Measurements from ENCODE around the gene CAMTA2. TPM values are rescaled to one million over a fixed set of nuclear protein-coding genes. Genes with fewer than 3 reads are reported as not detected.

CAMTA2 gene
- total RNA-seq, 1 donor: 19.2 TPM

DNA sequence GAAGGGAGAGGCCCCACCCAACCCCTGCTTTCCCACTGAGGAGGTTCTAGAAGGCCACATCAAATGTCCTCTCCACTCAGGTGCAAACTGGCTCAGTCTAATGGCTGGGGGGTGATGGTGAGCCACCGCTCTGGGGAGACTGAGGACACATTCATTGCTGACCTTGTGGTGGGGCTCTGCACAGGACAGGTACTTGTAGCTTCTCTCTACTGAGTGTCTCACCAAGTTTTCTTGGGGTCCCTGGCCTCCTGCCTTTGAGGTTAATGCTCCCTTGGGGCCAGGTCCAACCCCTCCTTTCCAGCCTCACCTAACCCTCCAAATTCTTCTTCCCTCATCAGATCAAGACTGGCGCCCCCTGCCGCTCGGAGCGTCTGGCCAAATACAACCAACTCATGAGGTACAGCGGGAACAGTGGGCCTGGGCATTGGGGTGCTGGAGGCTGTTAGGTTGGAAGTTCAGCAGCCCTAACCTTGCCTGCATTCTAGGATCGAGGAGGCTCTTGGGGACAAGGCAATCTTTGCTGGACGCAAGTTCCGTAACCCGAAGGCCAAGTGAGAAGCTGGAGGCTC, 30.9 kb downstream of the CAMTA2 start:
- no peak overlapping the region for H3K4me3 ChIP-seq (ENCODE audit: insufficient read depth, low read length)
- DNase-seq (ENCODE audit: insufficient read length, low spot score, missing footprints): peak; percentile 32
- peaks cover 20% of the 10 kb centered on the region for H3K4me1 ChIP-seq (ENCODE audit: insufficient read depth, low read length)
- no peak overlapping the region for H3K27ac ChIP-seq (ENCODE audit: low read depth, low read length)
- no peaks in the 10 kb centered on the region for H3K9me3 ChIP-seq (ENCODE audit: low read depth, low read length)
- TF ChIP-seq, protein P1, sequence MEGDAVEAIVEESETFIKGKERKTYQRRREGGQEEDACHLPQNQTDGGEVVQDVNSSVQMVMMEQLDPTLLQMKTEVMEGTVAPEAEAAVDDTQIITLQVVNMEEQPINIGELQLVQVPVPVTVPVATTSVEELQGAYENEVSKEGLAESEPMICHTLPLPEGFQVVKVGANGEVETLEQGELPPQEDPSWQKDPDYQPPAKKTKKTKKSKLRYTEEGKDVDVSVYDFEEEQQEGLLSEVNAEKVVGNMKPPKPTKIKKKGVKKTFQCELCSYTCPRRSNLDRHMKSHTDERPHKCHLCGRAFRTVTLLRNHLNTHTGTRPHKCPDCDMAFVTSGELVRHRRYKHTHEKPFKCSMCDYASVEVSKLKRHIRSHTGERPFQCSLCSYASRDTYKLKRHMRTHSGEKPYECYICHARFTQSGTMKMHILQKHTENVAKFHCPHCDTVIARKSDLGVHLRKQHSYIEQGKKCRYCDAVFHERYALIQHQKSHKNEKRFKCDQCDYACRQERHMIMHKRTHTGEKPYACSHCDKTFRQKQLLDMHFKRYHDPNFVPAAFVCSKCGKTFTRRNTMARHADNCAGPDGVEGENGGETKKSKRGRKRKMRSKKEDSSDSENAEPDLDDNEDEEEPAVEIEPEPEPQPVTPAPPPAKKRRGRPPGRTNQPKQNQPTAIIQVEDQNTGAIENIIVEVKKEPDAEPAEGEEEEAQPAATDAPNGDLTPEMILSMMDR (IDR thresholded peaks at IDR 0.05; ENCODE audit: extremely low read depth, low read depth, low read length): peak; percentile 33
- no peak overlapping the region for H2AFZ ChIP-seq (ENCODE audit: low read length)
- H3K27me3 ChIP-seq (ENCODE audit: insufficient read depth, low read length): no peaks in the 10 kb centered on the region
- no peaks in the 10 kb centered on the region for H3K79me2 ChIP-seq (ENCODE audit: insufficient read depth, low read length)
- H3K4me2 ChIP-seq (ENCODE audit: insufficient read depth, low read length): no peak overlapping the region
- H4K20me1 ChIP-seq (ENCODE audit: insufficient read depth, low read length): no peaks in the 10 kb centered on the region
- peaks cover 20% of the 10 kb centered on the region for H3K36me3 ChIP-seq (ENCODE audit: insufficient read depth, low read length)

DNA sequence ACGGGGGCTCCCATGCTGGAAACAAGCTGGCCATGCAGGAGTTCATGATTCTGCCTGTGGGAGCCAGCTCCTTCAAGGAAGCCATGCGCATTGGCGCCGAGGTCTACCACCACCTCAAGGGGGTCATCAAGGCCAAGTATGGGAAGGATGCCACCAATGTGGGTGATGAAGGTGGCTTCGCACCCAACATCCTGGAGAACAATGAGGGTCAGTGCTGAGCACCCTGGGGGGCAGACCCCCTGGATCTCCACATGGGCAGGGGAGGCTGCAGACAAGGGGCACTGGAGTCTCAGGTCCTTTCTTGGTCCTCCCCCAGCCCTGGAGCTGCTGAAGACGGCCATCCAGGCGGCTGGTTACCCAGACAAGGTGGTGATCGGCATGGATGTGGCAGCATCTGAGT, 32.4 kb downstream of the CAMTA2 start:
- no peak for DNase-seq (ENCODE audit: insufficient read length, low spot score, missing footprints)
- TF ChIP-seq, protein P1 (IDR thresholded peaks at IDR 0.05; ENCODE audit: extremely low read depth, low read depth, low read length): no peak
- Histone ChIP-seq H2AFZ (ENCODE audit: low read length) (no peak overlapping the region), H3K36me3 (ENCODE audit: insufficient read depth, low read length) (peaks cover 11% of the 10 kb centered on the region), H3K4me1 (ENCODE audit: insufficient read depth, low read length) (peaks cover 26% of the 10 kb centered on the region), H3K79me2 (ENCODE audit: insufficient read depth, low read length) (no peaks in the 10 kb centered on the region), H3K4me3 (ENCODE audit: insufficient read depth, low read length) (no peak overlapping the region), H3K9me3 (ENCODE audit: low read depth, low read length) (no peaks in the 10 kb centered on the region), H4K20me1 (ENCODE audit: insufficient read depth, low read length) (no peaks in the 10 kb centered on the region), H3K27ac (ENCODE audit: low read depth, low read length) (no peak overlapping the region), H3K27me3 (ENCODE audit: insufficient read depth, low read length) (no peaks in the 10 kb centered on the region), H3K4me2 (ENCODE audit: insufficient read depth, low read length) (no peak overlapping the region)

DNA sequence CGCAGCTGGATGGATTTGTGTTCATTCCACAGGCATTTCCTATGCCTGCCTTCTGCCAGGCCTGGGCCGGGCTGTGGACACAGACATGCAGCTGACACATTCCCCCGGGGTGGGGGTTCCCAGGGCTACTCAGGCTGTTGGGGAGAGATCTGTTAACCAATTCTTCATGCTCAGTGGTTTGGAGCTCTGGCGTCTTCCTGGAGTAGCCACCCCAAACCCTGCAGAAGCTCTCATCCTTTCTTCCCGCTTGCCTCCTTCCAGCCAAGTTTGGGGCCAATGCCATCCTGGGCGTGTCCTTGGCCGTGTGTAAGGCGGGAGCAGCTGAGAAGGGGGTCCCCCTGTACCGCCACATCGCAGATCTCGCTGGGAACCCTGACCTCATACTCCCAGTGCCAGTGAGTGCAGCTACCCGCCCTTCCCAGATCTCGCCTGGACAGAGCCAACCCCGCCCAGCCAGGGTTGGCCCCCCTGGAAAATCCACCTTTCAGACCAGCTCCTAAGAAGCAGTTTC, 34.0 kb downstream of the CAMTA2 start:
- peak; percentile 99 for DNase-seq (ENCODE audit: insufficient read length, low spot score, missing footprints)
- Histone ChIP-seq H3K9me3 (ENCODE audit: low read depth, low read length) (no peaks in the 10 kb centered on the region), H3K4me1 (ENCODE audit: insufficient read depth, low read length) (peaks cover 28% of the 10 kb centered on the region), H4K20me1 (ENCODE audit: insufficient read depth, low read length) (no peaks in the 10 kb centered on the region), H3K27me3 (ENCODE audit: insufficient read depth, low read length) (no peaks in the 10 kb centered on the region), H3K4me3 (ENCODE audit: insufficient read depth, low read length) (peak overlapping the region; percentile 56), H3K79me2 (ENCODE audit: insufficient read depth, low read length) (no peaks in the 10 kb centered on the region), H2AFZ (ENCODE audit: low read length) (peak overlapping the region; percentile 82), H3K4me2 (ENCODE audit: insufficient read depth, low read length) (peak overlapping the region; percentile 73), H3K36me3 (ENCODE audit: insufficient read depth, low read length) (no peaks in the 10 kb centered on the region), H3K27ac (ENCODE audit: low read depth, low read length) (peak overlapping the region; percentile 82)
- TF ChIP-seq, protein P1 (IDR thresholded peaks at IDR 0.05; ENCODE audit: extremely low read depth, low read depth, low read length): no peak

DNA sequence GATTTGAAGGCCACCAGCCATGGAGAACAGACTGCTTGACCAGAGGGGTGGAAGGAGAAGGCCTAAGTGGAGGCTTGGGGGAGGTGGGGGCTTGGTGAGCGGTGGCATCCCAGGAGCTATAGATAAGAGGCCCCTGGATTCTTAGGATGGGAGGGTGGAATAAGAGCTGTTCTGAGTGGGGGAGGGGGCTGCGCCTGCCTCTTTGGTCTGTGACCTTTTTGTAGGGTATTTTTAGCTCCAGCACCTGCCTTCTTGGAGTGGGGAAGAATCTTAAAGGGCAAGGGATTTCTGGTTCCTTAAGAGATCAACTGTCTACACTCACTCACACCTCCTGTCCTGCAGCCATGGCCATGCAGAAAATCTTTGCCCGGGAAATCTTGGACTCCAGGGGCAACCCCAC, 36.0 kb downstream of the CAMTA2 start:
- no peaks in the 10 kb centered on the region for H3K27me3 ChIP-seq (ENCODE audit: insufficient read depth, low read length)
- H3K4me2 ChIP-seq (ENCODE audit: insufficient read depth, low read length): no peak overlapping the region
- peaks cover 34% of the 10 kb centered on the region for H3K4me1 ChIP-seq (ENCODE audit: insufficient read depth, low read length)
- DNase-seq (ENCODE audit: insufficient read length, low spot score, missing footprints): peak; percentile 43
- no peak overlapping the region for H2AFZ ChIP-seq (ENCODE audit: low read length)
- peaks cover 14% of the 10 kb centered on the region for H4K20me1 ChIP-seq (ENCODE audit: insufficient read depth, low read length)
- no peak overlapping the region for H3K4me3 ChIP-seq (ENCODE audit: insufficient read depth, low read length)
- H3K79me2 ChIP-seq (ENCODE audit: insufficient read depth, low read length): peaks cover 18% of the 10 kb centered on the region
- no peaks in the 10 kb centered on the region for H3K9me3 ChIP-seq (ENCODE audit: low read depth, low read length)
- H3K27ac ChIP-seq (ENCODE audit: low read depth, low read length): no peak overlapping the region
- peaks cover 5% of the 10 kb centered on the region for H3K36me3 ChIP-seq (ENCODE audit: insufficient read depth, low read length)
- TF ChIP-seq, protein P1 (IDR thresholded peaks at IDR 0.05; ENCODE audit: extremely low read depth, low read depth, low read length): no peak
